ENCODE results near the gene RELL1. TPM values are rescaled to one million over a fixed set of nuclear protein-coding genes. Genes with fewer than 3 reads are reported as not detected.
A peak's percentile ranks its signal among the peaks of the same experiment; 100 is the strongest.

RELL1 gene
- 62.3 TPM for total RNA-seq

- peaks cover 51% of the 10 kb centered on the region for H3K4me1 ChIP-seq (ENCODE audit: insufficient read depth, low read length)
- H3K9me3 ChIP-seq (ENCODE audit: low read depth, low read length) = no peaks in the 10 kb centered on the region
- H3K4me3 ChIP-seq (ENCODE audit: low read length) = peak within 1 kb of the TSS; percentile 86
- no peaks in the 10 kb centered on the region for H3K27me3 ChIP-seq (ENCODE audit: insufficient read depth, low read length)
These were observed at the start of gene RELL1 for GRCh38 chr4:37686373-37687193. RELL1 (minus strand) TSS chr4:37686376; CDS start chr4:37686287, 89 bp downstream.

- H3K9me3 ChIP-seq (ENCODE audit: low read depth, low read length) = no peaks in the 10 kb centered on the region
- H3K4me3 ChIP-seq (ENCODE audit: low read length) = no peak overlapping the region
- no peaks in the 10 kb centered on the region for H3K27me3 ChIP-seq (ENCODE audit: insufficient read depth, low read length)
- H3K4me1 ChIP-seq (ENCODE audit: insufficient read depth, low read length) = peaks cover 10% of the 10 kb centered on the region
These were observed 49.4 kb upstream of the RELL1 start for GRCh38 chr4:37735578-37735977.

- H3K9me3 ChIP-seq (ENCODE audit: low read depth, low read length) = no peaks in the 10 kb centered on the region
- H3K4me3 ChIP-seq (ENCODE audit: low read length) = no peak overlapping the region
- H3K4me1 ChIP-seq (ENCODE audit: insufficient read depth, low read length) = peaks cover 10% of the 10 kb centered on the region
- no peaks in the 10 kb centered on the region for H3K27me3 ChIP-seq (ENCODE audit: insufficient read depth, low read length)
These were observed 48.8 kb upstream of the RELL1 start for GRCh38 chr4:37734989-37735388.

- H3K4me1 ChIP-seq (ENCODE audit: insufficient read depth, low read length) = peaks cover 15% of the 10 kb centered on the region
- no peaks in the 10 kb centered on the region for H3K27me3 ChIP-seq (ENCODE audit: insufficient read depth, low read length)
These were observed 47.2 kb upstream of the RELL1 start for GRCh38 chr4:37733240-37733867.

GRCh38 chr4:37732526-37733186 is 46.5 kb upstream of the RELL1 start:
- Histone ChIP-seq H3K4me3 (ENCODE audit: low read length) (no peak overlapping the region), H3K9me3 (ENCODE audit: low read depth, low read length) (no peaks in the 10 kb centered on the region), H3K27me3 (ENCODE audit: insufficient read depth, low read length) (no peaks in the 10 kb centered on the region), H3K4me1 (ENCODE audit: insufficient read depth, low read length) (peaks cover 15% of the 10 kb centered on the region)

More at GRCh38 chr4:37733240-37733867, 47.2 kb upstream of the RELL1 start:
- no peak overlapping the region for H3K4me3 ChIP-seq (ENCODE audit: low read length)
- H3K9me3 ChIP-seq (ENCODE audit: low read depth, low read length) = no peaks in the 10 kb centered on the region

GRCh38 chr4:37729649-37730004 is 43.5 kb upstream of the RELL1 start:
- Histone ChIP-seq H3K4me1 (ENCODE audit: insufficient read depth, low read length) (peaks cover 5% of the 10 kb centered on the region), H3K9me3 (ENCODE audit: low read depth, low read length) (no peaks in the 10 kb centered on the region), H3K27me3 (ENCODE audit: insufficient read depth, low read length) (no peaks in the 10 kb centered on the region), H3K4me3 (ENCODE audit: low read length) (no peak overlapping the region)

GRCh38 chr4:37728064-37728463 is 41.9 kb upstream of the RELL1 start:
- no peaks in the 10 kb centered on the region for H3K9me3 ChIP-seq (ENCODE audit: low read depth, low read length)
- no peaks in the 10 kb centered on the region for H3K27me3 ChIP-seq (ENCODE audit: insufficient read depth, low read length)
- peaks cover 5% of the 10 kb centered on the region for H3K4me1 ChIP-seq (ENCODE audit: insufficient read depth, low read length)
- no peak overlapping the region for H3K4me3 ChIP-seq (ENCODE audit: low read length)

- peaks cover 5% of the 10 kb centered on the region for H3K4me1 ChIP-seq (ENCODE audit: insufficient read depth, low read length)
- H3K9me3 ChIP-seq (ENCODE audit: low read depth, low read length) = no peaks in the 10 kb centered on the region
- H3K27me3 ChIP-seq (ENCODE audit: insufficient read depth, low read length) = no peaks in the 10 kb centered on the region
These were observed 41.5 kb upstream of the RELL1 start for GRCh38 chr4:37727635-37728034.

GRCh38 chr4:37726666-37727065 is 40.5 kb upstream of the RELL1 start:
- H3K9me3 ChIP-seq (ENCODE audit: low read depth, low read length) = no peaks in the 10 kb centered on the region
- no peaks in the 10 kb centered on the region for H3K27me3 ChIP-seq (ENCODE audit: insufficient read depth, low read length)
- peaks cover 5% of the 10 kb centered on the region for H3K4me1 ChIP-seq (ENCODE audit: insufficient read depth, low read length)
- no peak overlapping the region for H3K4me3 ChIP-seq (ENCODE audit: low read length)

More at GRCh38 chr4:37727635-37728034, 41.5 kb upstream of the RELL1 start:
- H3K4me3 ChIP-seq (ENCODE audit: low read length) = no peak overlapping the region

GRCh38 chr4:37725718-37726117 is 39.5 kb upstream of the RELL1 start:
- H3K27me3 ChIP-seq (ENCODE audit: insufficient read depth, low read length) = no peaks in the 10 kb centered on the region
- H3K4me1 ChIP-seq (ENCODE audit: insufficient read depth, low read length) = peaks cover 5% of the 10 kb centered on the region
- H3K4me3 ChIP-seq (ENCODE audit: low read length) = no peak overlapping the region
- no peaks in the 10 kb centered on the region for H3K9me3 ChIP-seq (ENCODE audit: low read depth, low read length)

GRCh38 chr4:37723067-37723466 is 36.9 kb upstream of the RELL1 start:
- no peak overlapping the region for H3K4me3 ChIP-seq (ENCODE audit: low read length)
- no peaks in the 10 kb centered on the region for H3K4me1 ChIP-seq (ENCODE audit: insufficient read depth, low read length)
- H3K27me3 ChIP-seq (ENCODE audit: insufficient read depth, low read length) = no peaks in the 10 kb centered on the region
- no peaks in the 10 kb centered on the region for H3K9me3 ChIP-seq (ENCODE audit: low read depth, low read length)

GRCh38 chr4:37721995-37722638 is 35.9 kb upstream of the RELL1 start:
- Histone ChIP-seq H3K9me3 (ENCODE audit: low read depth, low read length) (no peaks in the 10 kb centered on the region), H3K27me3 (ENCODE audit: insufficient read depth, low read length) (no peaks in the 10 kb centered on the region), H3K4me3 (ENCODE audit: low read length) (no peak overlapping the region), H3K4me1 (ENCODE audit: insufficient read depth, low read length) (no peaks in the 10 kb centered on the region)

GRCh38 chr4:37719021-37719420 is 32.8 kb upstream of the RELL1 start:
- Histone ChIP-seq H3K4me1 (ENCODE audit: insufficient read depth, low read length) (no peaks in the 10 kb centered on the region), H3K4me3 (ENCODE audit: low read length) (no peak overlapping the region), H3K27me3 (ENCODE audit: insufficient read depth, low read length) (no peaks in the 10 kb centered on the region), H3K9me3 (ENCODE audit: low read depth, low read length) (no peaks in the 10 kb centered on the region)

- H3K4me1 ChIP-seq (ENCODE audit: insufficient read depth, low read length) = no peaks in the 10 kb centered on the region
- no peak overlapping the region for H3K4me3 ChIP-seq (ENCODE audit: low read length)
- H3K9me3 ChIP-seq (ENCODE audit: low read depth, low read length) = no peaks in the 10 kb centered on the region
- no peaks in the 10 kb centered on the region for H3K27me3 ChIP-seq (ENCODE audit: insufficient read depth, low read length)
These were observed 31.4 kb upstream of the RELL1 start for GRCh38 chr4:37717576-37717975.

GRCh38 chr4:37715889-37716402 is 29.8 kb upstream of the RELL1 start:
- Histone ChIP-seq H3K4me1 (ENCODE audit: insufficient read depth, low read length) (no peaks in the 10 kb centered on the region), H3K9me3 (ENCODE audit: low read depth, low read length) (no peaks in the 10 kb centered on the region), H3K4me3 (ENCODE audit: low read length) (no peak overlapping the region), H3K27me3 (ENCODE audit: insufficient read depth, low read length) (no peaks in the 10 kb centered on the region)
